Endodermal cell (in vitro differentiated cells): ENCODE measurements around the gene LCE2B. TPM values are rescaled to one million over a fixed set of nuclear protein-coding genes. Genes with fewer than 3 reads are reported as not detected.
A peak's percentile ranks its signal among the peaks of the same experiment; 100 is the strongest.

Experiments used
- DNase-seq: peaks from one replicate; pipeline ENCODE4 v3.0.0-alpha.2; 2017
- H3K27ac ChIP-seq: 2 replicates; pipeline ENCODE4 v1.5.1; 2013; ENCODE audit warnings: mild to moderate bottlenecking, low read depth, low read length, moderate library complexity
- H3K27me3 ChIP-seq: 2 replicates; pipeline ENCODE4 v1.6.1; 2013; ENCODE audit warnings: mild to moderate bottlenecking, low read length, moderate library complexity; ENCODE audit not compliant: insufficient read depth, control insufficient read depth, poor library complexity, severe bottlenecking
- H3K36me3 ChIP-seq: 2 replicates; pipeline ENCODE4 v1.7.0; 2013; ENCODE audit warnings: mild to moderate bottlenecking, low read length, moderate library complexity; ENCODE audit not compliant: control insufficient read depth, insufficient read depth
- H3K4me1 ChIP-seq: one replicate; pipeline ENCODE4 v1.7.0; 2013; ENCODE audit warnings: low read length; ENCODE audit not compliant: control insufficient read depth, insufficient read depth
- H3K4me3 ChIP-seq: 2 replicates; pipeline ENCODE4 v1.5.1; 2013; ENCODE audit warnings: mild to moderate bottlenecking, low read length, moderate library complexity
- H3K9ac ChIP-seq: 2 replicates; pipeline ENCODE4 v1.6.1; 2013; ENCODE audit warnings: mild to moderate bottlenecking, low read length, moderate library complexity; ENCODE audit not compliant: poor library complexity, severe bottlenecking; ENCODE audit errors: extremely low read depth
- H3K9me3 ChIP-seq: 2 replicates; pipeline ENCODE4 v1.6.1; 2013; ENCODE audit warnings: mild to moderate bottlenecking, low read length, moderate library complexity; ENCODE audit not compliant: control insufficient read depth
- H3K27ac Mint-ChIP-seq: 2 replicates; pipeline ENCODE4 v1.8.0; 2020; ENCODE audit warnings: mixed read lengths
- H3K27me3 Mint-ChIP-seq: 2 replicates; pipeline ENCODE4 v1.8.0; 2021; ENCODE audit warnings: mild to moderate bottlenecking, mixed read lengths; ENCODE audit not compliant: insufficient read depth
- H3K36me3 Mint-ChIP-seq: 2 replicates; pipeline ENCODE4 v1.8.0; 2020; ENCODE audit warnings: low read depth, mixed read lengths
- H3K4me1 Mint-ChIP-seq: 2 replicates; pipeline ENCODE4 v1.8.0; 2020; ENCODE audit warnings: mixed read lengths
- H3K4me3 Mint-ChIP-seq: 2 replicates; pipeline ENCODE4 v1.8.0; 2020; ENCODE audit warnings: mild to moderate bottlenecking, moderate library complexity, mixed read lengths
- H3K9me3 Mint-ChIP-seq: 2 replicates; pipeline ENCODE4 v1.8.0; 2020; ENCODE audit warnings: mild to moderate bottlenecking, mixed read lengths
- CTCF ChIP-seq: fragments of 200-600 bp; sonication (generic); conservative IDR thresholded peaks from 2 replicates; pipeline ENCODE4 v1.5.0; 2021; ENCODE audit warnings: antibody characterized with exemption, mild to moderate bottlenecking
- WGBS, 2 experiments: methylation state at CpG; one replicate each; pipeline versions ENCODE4 v1.1.5 to v1.1.7; 2013; ENCODE audit warnings: missing lambda C conversion rate in 2 of 2, mixed read lengths in 1 of 2; ENCODE audit not compliant: insufficient coverage in 1 of 2, insufficient read length in 1 of 2; 5-methylcytosine and 5-hydroxymethylcytosine counted together
- total RNA-seq, 2 donors: library from RNA; stranded (reverse); fragmentation: NEBNext Ultra II Directional in 1 of 2; extraction: Animal tissue kit (Norgen Biotek cat#: 25700) in 1 of 2; gene quantifications; 2 replicates in 1 of 2; 3 replicates in 1 of 2; pipeline ENCODE4 v1.2.1, GENCODE V29; 2021

LCE2B gene
- total RNA-seq, 2 donors from 2014 or later, result not detected

- H3K9ac ChIP-seq, result no peak overlapping the region
- TF ChIP-seq CTCF, result no peak
- no peaks in the 10 kb centered on the region for H3K4me1 ChIP-seq
- H3K27me3 Mint-ChIP-seq, result no peaks in the 10 kb centered on the region
- H3K27me3 ChIP-seq, result no peaks in the 10 kb centered on the region
- no peaks in the 10 kb centered on the region for H3K36me3 ChIP-seq
- H3K4me3 ChIP-seq, result no peak overlapping the region
- H3K27ac Mint-ChIP-seq, result no peak overlapping the region
- peaks cover 93% of the 10 kb centered on the region for H3K9me3 Mint-ChIP-seq
- no peak overlapping the region for H3K27ac ChIP-seq
- no peak overlapping the region for H3K4me3 Mint-ChIP-seq
- H3K36me3 Mint-ChIP-seq, result no peaks in the 10 kb centered on the region
- H3K9me3 ChIP-seq, result peaks cover 84% of the 10 kb centered on the region
- no peaks in the 10 kb centered on the region for H3K4me1 Mint-ChIP-seq
- no peak for DNase-seq
Measured at GRCh38 chr1:152646656-152647055, 39.3 kb upstream of the LCE2B start.

GRCh38 chr1:152654110-152654509, 31.8 kb upstream of the LCE2B start:
- H3K4me3 Mint-ChIP-seq, result no peak overlapping the region
- H3K36me3 Mint-ChIP-seq, result no peaks in the 10 kb centered on the region
- TF ChIP-seq CTCF, result peak; percentile 69
- Histone ChIP-seq H3K27ac (no peak overlapping the region), H3K36me3 (no peaks in the 10 kb centered on the region), H3K9me3 (peaks cover 88% of the 10 kb centered on the region), H3K4me3 (no peak overlapping the region), H3K4me1 (no peaks in the 10 kb centered on the region), H3K27me3 (no peaks in the 10 kb centered on the region), H3K9ac (no peak overlapping the region)
- H3K27ac Mint-ChIP-seq, result no peak overlapping the region
- H3K27me3 Mint-ChIP-seq, result no peaks in the 10 kb centered on the region
- peak; percentile 83 for DNase-seq
- WGBS, 2 experiments, result 45 to 60% methylated on average over 1 to 10 of the region's 10 CpGs
- H3K4me1 Mint-ChIP-seq, result no peaks in the 10 kb centered on the region
- peaks cover 86% of the 10 kb centered on the region for H3K9me3 Mint-ChIP-seq

GRCh38 chr1:152656459-152656858, 29.5 kb upstream of the LCE2B start:
- WGBS, 2 experiments, result 51 to 63% methylated on average over 2 of the region's 2 CpGs
- H3K9me3 Mint-ChIP-seq, result peaks cover 84% of the 10 kb centered on the region

More at GRCh38 chr1:152656459-152656858, 29.5 kb upstream of the LCE2B start:
- no peak overlapping the region for H3K4me3 ChIP-seq
- H3K27me3 ChIP-seq, result no peaks in the 10 kb centered on the region
- DNase-seq, result no peak
- Mint-ChIP-seq H3K4me1 (no peaks in the 10 kb centered on the region), H3K27ac (no peak overlapping the region), H3K27me3 (no peaks in the 10 kb centered on the region), H3K4me3 (no peak overlapping the region), H3K36me3 (no peaks in the 10 kb centered on the region)
- no peak overlapping the region for H3K27ac ChIP-seq
- H3K36me3 ChIP-seq, result no peaks in the 10 kb centered on the region
- H3K9ac ChIP-seq, result no peak overlapping the region
- H3K9me3 ChIP-seq, result peaks cover 81% of the 10 kb centered on the region
- H3K4me1 ChIP-seq, result no peaks in the 10 kb centered on the region
- no peak for TF ChIP-seq CTCF
